Neural progenitor cell (in vitro differentiated cells): Measurements from ENCODE around the gene ACOT7. TPM values are rescaled to one million over a fixed set of nuclear protein-coding genes. Genes with fewer than 3 reads are reported as not detected.
A peak's percentile ranks its signal among the peaks of the same experiment; 100 is the strongest.

Source experiments
- DNase-seq: peaks from one replicate; pipeline ENCODE4 v3.0.0-alpha.2; 2016; ENCODE audit warnings: low spot score
- H2AFZ ChIP-seq: fragments of 200-600 bp; sonication (generic); replicated peaks from 2 replicates; pipeline ENCODE4 v1.6.1; 2016; ENCODE audit warnings: antibody characterized with exemption
- H3F3A ChIP-seq: fragments of 200-600 bp; sonication (generic); 2 replicates; pipeline ENCODE4 v1.6.1; 2016; ENCODE audit warnings: antibody characterized with exemption, low read depth
- H3K27ac ChIP-seq: fragments of 200-600 bp; sonication (generic); 2 replicates; pipeline ENCODE4 v1.5.1; 2016; ENCODE audit warnings: mild to moderate bottlenecking
- H3K27me3 ChIP-seq: fragments of 200-600 bp; sonication (generic); 2 replicates; pipeline ENCODE4 v1.6.1; 2016; ENCODE audit warnings: mild to moderate bottlenecking, moderate library complexity
- H3K36me3 ChIP-seq: fragments of 200-600 bp; sonication (generic); 2 replicates; pipeline ENCODE4 v1.5.1; 2016
- H3K4me1 ChIP-seq: fragments of 200-600 bp; sonication (generic); 2 replicates; pipeline ENCODE4 v1.6.1; 2016; ENCODE audit warnings: mixed run types
- H3K4me2 ChIP-seq: fragments of 200-600 bp; sonication (generic); 2 replicates; pipeline ENCODE4 v1.6.1; 2016
- H3K4me3 ChIP-seq: fragments of 200-600 bp; sonication (generic); 2 replicates; pipeline ENCODE4 v1.5.1; 2016
- H3K79me2 ChIP-seq: fragments of 200-600 bp; sonication (generic); 2 replicates; pipeline ENCODE4 v1.6.1; 2016; ENCODE audit warnings: low read depth
- H3K9ac ChIP-seq: fragments of 200-600 bp; sonication (generic); 2 replicates; pipeline ENCODE4 v1.6.1; 2016
- H3K9me3 ChIP-seq: fragments of 200-600 bp; sonication (generic); 2 replicates; pipeline ENCODE4 v1.5.1; 2016; ENCODE audit warnings: low read depth
- H4K20me1 ChIP-seq: fragments of 200-600 bp; sonication (generic); 2 replicates; pipeline ENCODE4 v1.6.1; 2016; ENCODE audit warnings: low read depth
- H3K27ac Mint-ChIP-seq: 3 replicates; pipeline ENCODE4 v1.8.0; 2021; ENCODE audit warnings: mixed read lengths
- H3K27me3 Mint-ChIP-seq: 2 replicates; pipeline ENCODE4 v1.8.0; 2022; ENCODE audit warnings: low read depth, mild to moderate bottlenecking, inconsistent platforms, moderate library complexity, mixed read lengths; ENCODE audit not compliant: insufficient read depth
- H3K36me3 Mint-ChIP-seq: 3 replicates; pipeline ENCODE4 v1.8.0; 2021; ENCODE audit warnings: mixed read lengths
- H3K4me1 Mint-ChIP-seq: 3 replicates; pipeline ENCODE4 v1.8.0; 2021; ENCODE audit warnings: mixed read lengths
- H3K4me3 Mint-ChIP-seq: 3 replicates; pipeline ENCODE4 v1.8.0; 2021; ENCODE audit warnings: mild to moderate bottlenecking, moderate library complexity, mixed read lengths
- H3K9me3 Mint-ChIP-seq: 3 replicates; pipeline ENCODE4 v1.8.0; 2020; ENCODE audit warnings: mixed read lengths
- CTCF ChIP-seq: fragments of 200-600 bp; sonication (generic); IDR thresholded peaks from 2 replicates; pipeline ENCODE4 v1.5.1; 2017; ENCODE audit warnings: antibody characterized with exemption, mild to moderate bottlenecking
- EZH2 ChIP-seq: fragments of 200-600 bp; sonication (generic); IDR thresholded peaks from 2 replicates; pipeline ENCODE4 v1.6.1; 2017; ENCODE audit warnings: antibody characterized with exemption, mild to moderate bottlenecking, moderate library complexity
- EZH2phosphoT487 ChIP-seq: fragments of 200-600 bp; sonication (generic); IDR thresholded peaks from 2 replicates; pipeline ENCODE4 v1.6.1; 2017; ENCODE audit warnings: antibody characterized with exemption
- total RNA-seq: library from RNA; depleted of rRNA; stranded (reverse); fragments of >200 nt; gene quantifications from 2 replicates; pipeline ENCODE4 v1.2.3, GENCODE V29; 2015; ENCODE audit warnings: low replicate concordance

The ACOT7 gene
- total RNA-seq, 1 donor from 2014 or later, result 19.6 TPM

DNA sequence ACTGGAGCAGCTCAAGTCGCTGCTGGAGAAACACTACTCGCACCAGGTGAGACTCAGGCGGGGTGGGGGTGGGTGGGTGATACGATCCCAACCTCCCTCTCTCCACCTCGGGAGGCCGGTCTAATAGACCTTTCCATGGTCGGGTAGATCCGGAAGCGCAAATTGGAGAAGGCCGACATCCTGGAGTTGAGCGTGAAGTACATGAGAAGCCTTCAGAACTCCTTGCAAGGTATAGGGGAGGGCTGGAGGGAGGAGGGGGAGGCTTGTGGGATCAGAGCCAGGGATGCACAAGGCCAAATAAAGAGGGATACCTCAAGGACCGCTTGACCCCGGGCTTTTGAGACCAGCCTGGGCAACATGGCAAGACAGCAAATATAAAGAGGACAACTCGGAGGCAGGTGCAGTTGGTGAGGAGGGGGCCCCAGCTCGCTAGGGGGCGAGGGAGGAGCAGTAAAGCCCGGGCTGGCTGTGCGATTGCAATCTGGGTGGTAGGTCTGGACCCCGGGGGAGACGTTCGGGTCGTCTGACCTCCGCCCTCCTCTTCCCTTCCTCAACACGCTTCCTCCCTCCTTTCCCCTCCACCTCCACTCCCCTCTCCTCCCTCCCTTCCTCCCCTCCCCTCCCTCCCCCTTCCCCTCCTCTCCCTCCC lies 149.0 kb downstream of the ACOT7 start:
- Mint-ChIP-seq H3K4me1 (peaks cover 49% of the 10 kb centered on the region), H3K4me3 (peak overlapping the region; percentile 82), H3K9me3 (no peaks in the 10 kb centered on the region), H3K27me3 (peaks cover 35% of the 10 kb centered on the region), H3K27ac (no peak overlapping the region), H3K36me3 (no peaks in the 10 kb centered on the region)
- H3K4me3 ChIP-seq, result peak overlapping the region; percentile 72
- no peak overlapping the region for H3K9ac ChIP-seq
- peak; percentile 47 for DNase-seq
- no peak overlapping the region for H2AFZ ChIP-seq
- peak overlapping the region; percentile 96 for H3K4me2 ChIP-seq
- H3K27me3 ChIP-seq, result peaks cover 29% of the 10 kb centered on the region
- no peaks in the 10 kb centered on the region for H3K9me3 ChIP-seq
- H3K79me2 ChIP-seq, result peaks cover 23% of the 10 kb centered on the region
- H3K36me3 ChIP-seq, result no peaks in the 10 kb centered on the region
- no peak overlapping the region for H3K27ac ChIP-seq
- H3K4me1 ChIP-seq, result peaks cover 44% of the 10 kb centered on the region
- peak; percentile 28 for TF ChIP-seq EZH2phosphoT487
- no peak for TF ChIP-seq CTCF
- peak; percentile 11 for TF ChIP-seq EZH2
- H3F3A ChIP-seq, result peaks cover 91% of the 10 kb centered on the region
- peaks cover 47% of the 10 kb centered on the region for H4K20me1 ChIP-seq

DNA sequence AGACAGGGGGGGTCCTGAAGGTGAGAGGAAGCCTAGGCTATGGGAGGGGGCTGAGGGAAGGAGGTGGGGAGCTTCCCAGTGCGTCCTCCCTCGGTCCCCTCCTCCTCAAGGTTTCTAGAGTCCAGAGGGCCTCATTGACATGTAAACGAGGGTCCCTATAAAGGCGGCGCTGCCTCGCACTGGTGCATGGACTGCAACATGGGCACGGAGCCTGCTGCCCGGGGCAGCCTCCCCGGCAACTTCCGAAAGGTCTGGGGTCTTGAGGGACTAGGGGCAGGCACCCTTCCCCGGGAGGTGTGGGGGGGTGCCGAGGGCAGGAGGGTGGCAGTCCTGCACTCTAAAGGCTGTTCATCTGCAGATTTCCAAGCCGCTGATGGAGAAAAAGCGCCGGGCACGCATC lies 149.6 kb downstream of the ACOT7 start, which contains the start of gene HES3:
Gene HES3, plus strand, starts transcription at position 187 of the 400 bp plus-strand sequence. Its CDS starts 187 bp downstream, at position 374.
- TF ChIP-seq EZH2 (no peak), EZH2phosphoT487 (no peak), CTCF (no peak)
- H3K4me3 ChIP-seq, result peak within 1 kb of the TSS; percentile 72
- H4K20me1 ChIP-seq, result peaks cover 44% of the 10 kb centered on the region
- no peaks in the 10 kb centered on the region for H3K36me3 ChIP-seq
- H3K4me1 ChIP-seq, result peaks cover 50% of the 10 kb centered on the region
- peaks cover 24% of the 10 kb centered on the region for H3K27me3 ChIP-seq
- peak; percentile 81 for DNase-seq
- H3K79me2 ChIP-seq, result peaks cover 23% of the 10 kb centered on the region
- H3K4me1 Mint-ChIP-seq, result peaks cover 55% of the 10 kb centered on the region
- H3F3A ChIP-seq, result peaks cover 95% of the 10 kb centered on the region
- H3K9ac ChIP-seq, result no peak within 1 kb of the TSS
- H3K9me3 Mint-ChIP-seq, result no peaks in the 10 kb centered on the region
- H3K27me3 Mint-ChIP-seq, result peaks cover 35% of the 10 kb centered on the region
- H3K4me3 Mint-ChIP-seq, result peak within 1 kb of the TSS; percentile 82
- H3K27ac Mint-ChIP-seq, result no peak within 1 kb of the TSS
- no peak within 1 kb of the TSS for H2AFZ ChIP-seq
- no peak within 1 kb of the TSS for H3K27ac ChIP-seq
- peak within 1 kb of the TSS; percentile 96 for H3K4me2 ChIP-seq
- no peaks in the 10 kb centered on the region for H3K9me3 ChIP-seq
- no peaks in the 10 kb centered on the region for H3K36me3 Mint-ChIP-seq

GRCh38 chr1:6243053-6243834 lies 150.3 kb downstream of the ACOT7 start:
- Histone ChIP-seq H3K27ac (no peak overlapping the region), H3K36me3 (no peaks in the 10 kb centered on the region), H3K9me3 (no peaks in the 10 kb centered on the region), H2AFZ (no peak overlapping the region), H3K27me3 (peaks cover 19% of the 10 kb centered on the region), H3K4me1 (peaks cover 57% of the 10 kb centered on the region), H3K9ac (no peak overlapping the region), H3K4me2 (peak overlapping the region; percentile 96), H4K20me1 (peaks cover 36% of the 10 kb centered on the region), H3F3A (peaks cover 95% of the 10 kb centered on the region), H3K4me3 (peak overlapping the region; percentile 72), H3K79me2 (peaks cover 23% of the 10 kb centered on the region)
- TF ChIP-seq CTCF, result no peak
- no peak for TF ChIP-seq EZH2
- no peak for TF ChIP-seq EZH2phosphoT487
- Mint-ChIP-seq H3K9me3 (no peaks in the 10 kb centered on the region), H3K27me3 (peaks cover 37% of the 10 kb centered on the region), H3K4me3 (peak overlapping the region; percentile 82), H3K4me1 (peaks cover 61% of the 10 kb centered on the region), H3K27ac (no peak overlapping the region), H3K36me3 (no peaks in the 10 kb centered on the region)
- peak; percentile 50 for DNase-seq
